Neural progenitor cell (in vitro differentiated cells): ENCODE measurements around the gene PIGQ.

Experiments
- CTCF ChIP-seq: fragments of 200-600 bp; sonication (generic); IDR thresholded peaks from 2 replicates; pipeline ENCODE4 v1.5.1; 2017; ENCODE audit warnings: antibody characterized with exemption, mild to moderate bottlenecking
- EZH2 ChIP-seq: fragments of 200-600 bp; sonication (generic); IDR thresholded peaks from 2 replicates; pipeline ENCODE4 v1.6.1; 2017; ENCODE audit warnings: antibody characterized with exemption, mild to moderate bottlenecking, moderate library complexity
- EZH2phosphoT487 ChIP-seq: fragments of 200-600 bp; sonication (generic); IDR thresholded peaks from 2 replicates; pipeline ENCODE4 v1.6.1; 2017; ENCODE audit warnings: antibody characterized with exemption

DNA sequence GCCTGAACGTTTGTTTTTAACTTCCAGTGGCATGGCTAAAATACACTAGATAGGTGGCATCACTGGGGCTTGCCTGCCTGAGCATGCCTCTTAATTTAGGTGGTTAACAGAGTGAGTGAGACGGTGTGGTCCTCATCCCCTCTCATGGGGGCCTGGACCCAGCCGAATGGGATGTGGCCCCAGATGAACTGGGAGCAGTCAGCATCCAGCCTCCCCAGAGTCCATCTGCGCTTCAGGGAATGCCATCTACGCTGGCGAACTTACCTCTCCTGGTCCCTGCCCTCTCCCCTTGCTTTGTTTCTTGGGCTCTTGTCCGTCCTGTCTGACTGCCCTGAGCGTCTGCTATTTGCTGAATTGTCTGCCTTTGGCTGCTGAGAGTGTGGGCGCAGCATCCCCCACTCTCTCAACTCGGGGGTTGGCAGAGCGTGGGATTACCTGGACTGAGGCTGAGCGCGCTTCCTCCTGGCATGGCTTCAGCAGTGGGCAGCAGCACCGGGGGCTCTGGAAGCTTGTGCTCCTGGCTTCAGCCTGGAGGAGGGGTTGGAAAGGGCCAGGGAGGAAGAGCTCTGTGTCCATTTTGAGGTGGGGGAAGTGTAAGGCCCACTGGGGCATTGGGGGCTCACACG is 22.2 kb downstream of the PIGQ start:
- TF ChIP-seq CTCF (no peak), EZH2 (no peak), EZH2phosphoT487 (no peak)
